Measurements from ENCODE around the gene AIRE.

AIRE gene

DNA sequence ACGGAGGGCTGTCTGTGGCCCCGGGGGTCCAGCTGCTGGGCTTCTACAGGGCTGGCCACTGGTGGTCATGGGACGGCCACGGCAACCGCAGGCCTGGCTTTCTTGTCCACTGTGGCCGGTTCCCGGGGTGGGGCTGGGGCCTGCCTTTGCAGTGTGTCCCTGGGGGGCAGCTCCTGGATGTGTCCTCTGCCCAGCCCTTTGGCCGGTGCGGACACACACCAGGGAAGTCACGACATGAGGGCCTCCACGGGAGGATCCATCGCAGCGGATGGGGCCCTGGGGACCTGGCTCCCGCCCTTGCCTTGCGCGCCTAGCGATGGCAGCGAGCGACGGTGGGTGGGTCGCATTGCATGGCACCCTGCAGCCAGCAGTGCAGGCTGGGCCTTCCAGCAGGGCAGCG lies 32.2 kb downstream of the AIRE start:
- DNase-seq (ENCODE audit: low spot score): no peak
- no peak overlapping the region for H3K4me3 ChIP-seq
- TF ChIP-seq, protein P1, sequence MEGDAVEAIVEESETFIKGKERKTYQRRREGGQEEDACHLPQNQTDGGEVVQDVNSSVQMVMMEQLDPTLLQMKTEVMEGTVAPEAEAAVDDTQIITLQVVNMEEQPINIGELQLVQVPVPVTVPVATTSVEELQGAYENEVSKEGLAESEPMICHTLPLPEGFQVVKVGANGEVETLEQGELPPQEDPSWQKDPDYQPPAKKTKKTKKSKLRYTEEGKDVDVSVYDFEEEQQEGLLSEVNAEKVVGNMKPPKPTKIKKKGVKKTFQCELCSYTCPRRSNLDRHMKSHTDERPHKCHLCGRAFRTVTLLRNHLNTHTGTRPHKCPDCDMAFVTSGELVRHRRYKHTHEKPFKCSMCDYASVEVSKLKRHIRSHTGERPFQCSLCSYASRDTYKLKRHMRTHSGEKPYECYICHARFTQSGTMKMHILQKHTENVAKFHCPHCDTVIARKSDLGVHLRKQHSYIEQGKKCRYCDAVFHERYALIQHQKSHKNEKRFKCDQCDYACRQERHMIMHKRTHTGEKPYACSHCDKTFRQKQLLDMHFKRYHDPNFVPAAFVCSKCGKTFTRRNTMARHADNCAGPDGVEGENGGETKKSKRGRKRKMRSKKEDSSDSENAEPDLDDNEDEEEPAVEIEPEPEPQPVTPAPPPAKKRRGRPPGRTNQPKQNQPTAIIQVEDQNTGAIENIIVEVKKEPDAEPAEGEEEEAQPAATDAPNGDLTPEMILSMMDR (IDR thresholded peaks at IDR 0.05): no peak
- H3K27ac ChIP-seq: no peak overlapping the region

DNA sequence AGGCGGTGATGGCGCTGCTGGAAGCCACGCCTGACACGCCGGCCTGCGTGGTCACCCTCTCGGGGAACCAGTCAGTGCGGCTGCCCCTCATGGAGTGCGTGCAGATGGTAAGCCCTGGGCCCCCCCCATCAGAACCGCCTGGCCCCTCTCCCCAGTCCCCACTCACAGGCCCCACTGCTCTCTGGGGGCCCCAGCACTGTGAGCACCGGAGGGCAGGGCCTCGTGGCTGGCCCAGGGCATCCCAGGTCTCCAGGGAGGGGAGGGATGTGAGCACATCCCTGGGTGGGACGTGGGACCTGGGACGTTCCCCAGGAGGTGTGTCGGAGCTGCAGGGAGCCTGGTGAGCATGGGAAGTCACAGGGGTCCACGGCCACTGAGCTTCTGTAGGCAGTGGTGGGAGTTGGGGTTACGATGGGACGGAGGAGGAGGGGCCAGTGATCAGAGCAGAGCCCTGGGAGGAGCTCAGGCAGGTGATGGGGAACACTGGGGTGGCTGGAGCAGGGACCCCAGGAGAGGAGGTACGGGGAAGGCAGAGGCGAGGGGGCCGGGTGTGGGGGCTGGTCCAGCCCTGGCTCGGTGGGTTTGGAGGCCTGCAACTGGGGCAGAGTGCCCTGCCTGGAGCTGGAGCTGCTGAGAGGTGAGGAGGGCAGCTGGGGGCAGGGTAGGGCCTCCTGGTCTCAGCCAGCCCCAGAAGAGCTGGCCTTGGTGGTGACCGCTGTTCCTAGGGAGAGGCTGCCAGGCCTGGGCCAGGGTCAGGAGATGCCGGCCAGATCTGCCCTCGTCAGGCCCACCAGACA lies 33.0 kb downstream of the AIRE start:
- H3K4me3 ChIP-seq: no peak overlapping the region
- no peak for DNase-seq (ENCODE audit: low spot score)
- TF ChIP-seq, protein P1 (IDR thresholded peaks at IDR 0.05): no peak
- H3K27ac ChIP-seq: no peak overlapping the region

DNA sequence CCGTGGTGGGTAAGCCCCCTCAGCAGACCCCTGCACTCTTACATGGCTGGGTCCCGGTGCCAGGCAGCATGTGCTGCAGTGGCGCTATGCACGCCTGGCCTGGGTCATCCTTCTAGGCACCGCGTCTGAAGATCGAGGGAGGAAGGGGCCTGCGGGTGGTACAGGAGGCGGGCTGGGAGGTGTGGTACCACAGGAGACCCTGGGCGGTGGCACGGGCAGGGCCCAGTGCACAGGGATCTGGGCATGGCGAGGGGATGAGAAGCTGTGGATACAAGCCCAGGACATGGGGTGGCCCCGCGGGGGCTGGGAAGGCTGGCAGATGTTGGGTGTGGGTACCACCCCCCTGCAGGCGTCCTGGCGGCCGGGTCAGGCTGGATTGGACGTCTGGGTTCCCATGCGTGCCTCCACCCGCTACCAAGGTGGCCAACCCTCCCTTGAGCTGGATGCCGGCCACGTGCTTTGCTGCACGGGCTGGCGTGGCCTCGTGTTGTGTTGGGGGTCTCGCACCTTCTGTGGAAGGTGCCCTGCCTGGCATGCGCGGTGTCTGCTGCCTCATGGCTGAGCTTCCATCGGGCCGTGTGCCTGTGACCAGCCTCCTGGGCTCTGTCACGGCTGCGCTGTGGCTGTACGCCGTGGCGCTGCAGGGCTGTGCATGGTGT lies 33.9 kb downstream of the AIRE start:
- TF ChIP-seq, protein P1 (IDR thresholded peaks at IDR 0.05): no peak
- DNase-seq (ENCODE audit: low spot score): no peak
- Histone ChIP-seq H3K4me3 (no peak overlapping the region), H3K27ac (no peak overlapping the region)

DNA sequence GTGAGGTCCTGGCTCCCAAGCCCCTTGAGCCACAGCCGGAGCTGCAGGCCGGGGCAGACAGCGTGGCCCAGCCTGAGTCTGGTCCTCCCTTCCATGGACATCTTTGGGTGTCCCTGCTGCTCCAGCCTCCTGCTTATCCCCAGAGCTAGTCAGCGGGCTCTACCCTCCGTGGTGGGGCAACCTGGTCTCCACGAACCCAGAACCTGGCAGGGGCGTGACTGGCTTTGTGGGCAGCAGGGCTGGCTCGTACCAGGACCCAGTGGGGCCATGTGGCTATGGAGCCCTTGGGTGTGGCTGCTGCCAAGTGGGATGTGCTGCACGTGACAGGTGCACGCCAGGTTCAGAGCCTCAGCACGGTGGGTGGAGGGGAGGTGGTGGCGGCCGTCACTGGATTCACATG lies 35.2 kb downstream of the AIRE start:
- Histone ChIP-seq H3K4me3 (no peak overlapping the region), H3K27ac (no peak overlapping the region)
- TF ChIP-seq, protein P1 (IDR thresholded peaks at IDR 0.05): no peak
- DNase-seq (ENCODE audit: low spot score): no peak

DNA sequence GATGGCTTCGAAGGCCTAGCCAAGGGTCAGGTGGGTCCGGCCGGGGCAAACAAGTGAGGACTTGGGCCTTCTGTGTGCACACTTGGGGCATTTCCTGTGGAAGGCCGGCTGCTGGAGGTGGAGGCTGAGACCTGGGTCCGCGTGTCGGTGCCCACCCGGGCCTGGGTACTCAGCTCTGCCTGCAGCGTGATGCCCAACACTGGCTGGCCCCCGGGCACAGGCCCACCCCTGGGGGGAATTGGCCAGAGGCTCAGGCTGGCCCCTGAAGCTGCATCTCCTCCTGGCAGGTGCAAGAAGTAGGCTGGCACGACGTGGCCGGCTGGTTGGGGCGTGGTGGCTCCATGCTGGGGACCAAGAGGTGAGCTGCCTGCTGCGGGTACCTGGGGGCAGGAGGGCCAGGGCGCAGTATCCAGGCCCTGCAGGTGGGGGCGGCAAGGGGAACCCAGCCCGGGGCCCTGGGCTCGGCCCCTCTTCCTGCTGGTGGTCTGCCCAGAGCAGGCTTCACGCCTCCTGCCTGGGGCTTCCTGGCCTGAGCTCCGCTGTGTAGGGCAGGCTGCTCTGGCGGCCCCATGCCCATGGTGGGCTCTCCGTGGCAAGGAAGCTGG lies 36.3 kb downstream of the AIRE start:
- no peak overlapping the region for H3K4me3 ChIP-seq
- no peak overlapping the region for H3K27ac ChIP-seq
- DNase-seq (ENCODE audit: low spot score): no peak
- TF ChIP-seq, protein P1 (IDR thresholded peaks at IDR 0.05): no peak

DNA sequence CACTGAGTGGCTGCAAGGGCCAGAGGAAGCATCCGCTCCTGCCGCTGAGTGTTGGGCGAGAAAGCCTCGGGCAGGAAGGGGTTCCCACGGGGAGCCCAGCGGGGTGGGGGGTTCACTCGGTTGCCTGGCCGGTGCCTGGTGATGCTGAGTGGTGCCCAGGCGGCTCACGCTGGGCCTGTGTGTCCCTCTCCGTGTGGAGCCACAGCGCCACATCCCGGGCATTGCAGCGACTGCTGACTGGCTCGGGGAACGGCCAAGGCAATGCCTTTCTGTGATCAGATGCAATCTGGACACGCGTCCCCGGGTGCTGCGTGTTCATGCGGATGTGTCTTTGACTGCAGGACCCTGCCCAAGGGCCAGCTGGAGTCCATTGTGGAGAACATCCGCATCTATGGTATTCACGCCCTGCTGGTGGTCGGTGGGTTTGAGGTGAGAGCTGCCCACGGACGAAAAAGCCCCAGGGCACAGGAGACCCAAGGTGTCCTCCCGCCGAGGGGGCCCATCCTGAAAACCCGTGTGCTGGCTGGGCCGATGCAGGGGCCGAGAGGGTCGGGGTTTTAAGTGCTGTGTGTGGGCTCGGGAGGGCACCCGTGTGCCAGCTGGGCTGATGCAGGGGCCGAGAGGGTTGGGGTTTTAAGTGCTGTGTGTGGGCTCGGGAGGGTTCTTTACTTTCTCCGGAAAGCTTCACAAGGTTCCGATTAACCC lies 37.1 kb downstream of the AIRE start:
- TF ChIP-seq, protein P1 (IDR thresholded peaks at IDR 0.05): no peak
- DNase-seq (ENCODE audit: low spot score): no peak
- no peak overlapping the region for H3K27ac ChIP-seq

More for the DNA sequence above, 37.1 kb downstream of the AIRE start:
- no peak overlapping the region for H3K4me3 ChIP-seq

All from coronary artery (tissue), 2 donors.